H9 (cell line): ENCODE measurements around the gene WDR81. TPM values are rescaled to one million over a fixed set of nuclear protein-coding genes. Genes with fewer than 3 reads are reported as not detected.

ENCODE experiments used
- DNase-seq: peaks from one replicate; pipeline ENCODE4 v3.0.0-alpha.2; 2017
- H2AFZ ChIP-seq: one replicate; pipeline ENCODE4 v1.6.1; 2013; ENCODE audit warnings: mild to moderate bottlenecking, low read length, control low read depth, moderate library complexity
- H2AK5ac ChIP-seq: 2 replicates; pipeline ENCODE4 v1.6.1; 2013; ENCODE audit warnings: low read length, control low read depth, mixed read lengths; ENCODE audit not compliant: insufficient read length
- H2BK120ac ChIP-seq: one replicate; pipeline ENCODE4 v1.6.1; 2013; ENCODE audit warnings: low read depth, mild to moderate bottlenecking, low read length, control low read depth, inconsistent platforms; ENCODE audit not compliant: poor library complexity, severe bottlenecking
- H2BK12ac ChIP-seq: 2 replicates; pipeline ENCODE4 v1.6.1; 2013; ENCODE audit warnings: low read length, control low read depth, mixed read lengths, low read depth; ENCODE audit not compliant: insufficient read length
- H2BK15ac ChIP-seq: 2 replicates; pipeline ENCODE4 v1.6.1; 2013; ENCODE audit warnings: low read depth, low read length, control low read depth
- H2BK20ac ChIP-seq: one replicate; pipeline ENCODE4 v1.6.1; 2013; ENCODE audit warnings: low read depth, mild to moderate bottlenecking, low read length, control low read depth, inconsistent platforms; ENCODE audit not compliant: poor library complexity, severe bottlenecking
- H2BK5ac ChIP-seq: 2 replicates; pipeline ENCODE4 v1.6.1; 2013; ENCODE audit warnings: low read length, control low read depth, mixed read lengths; ENCODE audit not compliant: insufficient read length
- H3K14ac ChIP-seq: 2 replicates; pipeline ENCODE4 v1.6.1; 2013; ENCODE audit warnings: low read length, control low read depth; ENCODE audit not compliant: insufficient read depth
- H3K18ac ChIP-seq: 2 replicates; pipeline ENCODE4 v1.6.1; 2013; ENCODE audit warnings: low read depth, mild to moderate bottlenecking, mixed read lengths, low read length, control low read depth; ENCODE audit not compliant: insufficient read length
- H3K23ac ChIP-seq: 2 replicates; pipeline ENCODE4 v1.6.1; 2013; ENCODE audit warnings: low read length, control low read depth, mixed read lengths, low read depth; ENCODE audit not compliant: insufficient read length
- H3K23me2 ChIP-seq: 2 replicates; pipeline ENCODE4 v1.6.1; 2013; ENCODE audit warnings: low read depth, mild to moderate bottlenecking, mixed read lengths, low read length, control low read depth; ENCODE audit not compliant: insufficient read length, poor library complexity, severe bottlenecking
- H3K27ac ChIP-seq: 2 replicates; pipeline ENCODE4 v1.5.1; 2013; ENCODE audit warnings: low read length, control low read depth, mixed read lengths, low read depth; ENCODE audit not compliant: insufficient read length
- H3K27me3 ChIP-seq: 2 replicates; pipeline ENCODE4 v1.6.1; 2013; ENCODE audit warnings: low read length, control low read depth, inconsistent platforms; ENCODE audit not compliant: insufficient read depth
- H3K4ac ChIP-seq: 2 replicates; pipeline ENCODE4 v1.6.1; 2013; ENCODE audit warnings: low read depth, mild to moderate bottlenecking, control low read depth, inconsistent platforms, low read length, moderate library complexity
- H3K4me1 ChIP-seq: 2 replicates; pipeline ENCODE4 v1.6.1; 2013; ENCODE audit warnings: low read length, control low read depth, inconsistent platforms; ENCODE audit not compliant: insufficient read depth
- H3K4me2 ChIP-seq: 2 replicates; pipeline ENCODE4 v1.6.1; 2013; ENCODE audit warnings: low read length, control low read depth, mixed read lengths; ENCODE audit not compliant: insufficient read length, insufficient read depth
- H3K56ac ChIP-seq: 2 replicates; pipeline ENCODE4 v1.6.1; 2013; ENCODE audit warnings: low read depth, mild to moderate bottlenecking, mixed read lengths, low read length, control low read depth; ENCODE audit not compliant: insufficient read length
- H3K79me1 ChIP-seq: 2 replicates; pipeline ENCODE4 v1.6.1; 2013; ENCODE audit warnings: low read depth, mild to moderate bottlenecking, moderate library complexity, low read length, control low read depth, inconsistent platforms; ENCODE audit not compliant: insufficient read depth, poor library complexity, severe bottlenecking
- H3K79me2 ChIP-seq: 2 replicates; pipeline ENCODE4 v1.6.1; 2013; ENCODE audit warnings: low read length, control low read depth, inconsistent platforms; ENCODE audit not compliant: insufficient read depth
- H3K9ac ChIP-seq: 2 replicates; pipeline ENCODE4 v1.6.1; 2013; ENCODE audit warnings: low read length, control low read depth, mixed read lengths; ENCODE audit not compliant: insufficient read length; ENCODE audit errors: extremely low read depth
- H3K9me3 ChIP-seq: one replicate; pipeline ENCODE4 v1.6.1; 2013; ENCODE audit warnings: low read depth, low read length, inconsistent platforms; ENCODE audit not compliant: control insufficient read depth
- H3T11ph ChIP-seq: one replicate; pipeline ENCODE4 v1.6.1; 2013; ENCODE audit warnings: mild to moderate bottlenecking, low read length, control low read depth, inconsistent platforms
- H4K20me1 ChIP-seq: one replicate; pipeline ENCODE4 v1.6.1; 2013; ENCODE audit not compliant: control insufficient read depth, insufficient read length, insufficient read depth
- H4K5ac ChIP-seq: 2 replicates; pipeline ENCODE4 v1.6.1; 2013; ENCODE audit warnings: low read depth, mild to moderate bottlenecking, mixed read lengths, low read length, control low read depth; ENCODE audit not compliant: insufficient read length
- H4K8ac ChIP-seq: replicated peaks from 2 replicates; pipeline ENCODE4 v1.6.1; 2013; ENCODE audit warnings: low read length, control low read depth, mixed read lengths, low read depth; ENCODE audit not compliant: insufficient read length
- H4K91ac ChIP-seq: 2 replicates; pipeline ENCODE4 v1.6.1; 2013; ENCODE audit warnings: low read depth, mild to moderate bottlenecking, moderate library complexity, mixed read lengths, low read length, control low read depth; ENCODE audit not compliant: insufficient read length
- H3K27ac Mint-ChIP-seq, 3 experiments: 2 replicates in 2 of 3; 3 replicates in 1 of 3; pipeline ENCODE4 v1.8.0; 2020 to 2021; ENCODE audit warnings: mixed read lengths in 3 of 3, mild to moderate bottlenecking in 1 of 3, moderate library complexity in 1 of 3
- H3K27me3 Mint-ChIP-seq: 2 replicates; pipeline ENCODE4 v1.8.0; 2021; ENCODE audit warnings: low read depth, mild to moderate bottlenecking, moderate library complexity, mixed read lengths
- H3K36me3 Mint-ChIP-seq, 3 experiments: 2 replicates in 2 of 3; 3 replicates in 1 of 3; pipeline ENCODE4 v1.8.0; 2020 to 2021; ENCODE audit warnings: low read depth in 3 of 3, mixed read lengths in 3 of 3; ENCODE audit not compliant: insufficient read depth in 1 of 3
- H3K4me1 Mint-ChIP-seq, 2 experiments: 2 replicates each; pipeline ENCODE4 v1.8.0; 2020; ENCODE audit warnings: mixed read lengths in 2 of 2
- H3K4me3 Mint-ChIP-seq, 2 experiments: 2 replicates in 1 of 2; 3 replicates in 1 of 2; pipeline ENCODE4 v1.8.0; 2020 to 2021; ENCODE audit warnings: mild to moderate bottlenecking in 2 of 2, mixed read lengths in 2 of 2, moderate library complexity in 1 of 2
- H3K9me3 Mint-ChIP-seq, 2 experiments: 2 replicates in 1 of 2; 3 replicates in 1 of 2; pipeline ENCODE4 v1.8.0; 2020; ENCODE audit warnings: mild to moderate bottlenecking in 2 of 2, mixed read lengths in 2 of 2, moderate library complexity in 1 of 2
- WGBS: extraction: QIAGEN DNeasy Blood & Tissue Kit; methylation state at CpG from one replicate; pipeline ENCODE4 v1.1.7; 2013; ENCODE audit warnings: missing lambda C conversion rate, low lambda C conversion rate, mixed read lengths; ENCODE audit not compliant: insufficient read length; ENCODE audit errors: extremely low coverage; 5-methylcytosine and 5-hydroxymethylcytosine counted together
- total RNA-seq: library from RNA; stranded (reverse); gene quantifications from 2 replicates; pipeline ENCODE4 v1.2.1, GENCODE V29; 2021
- TF ChIP-seq, protein P1 (sequence below): fragments of 200-600 bp; sonication (generic); conservative IDR thresholded peaks from 3 replicates; pipeline ENCODE4 v1.8.0; 2021; ENCODE audit warnings: antibody characterized with exemption, mild to moderate bottlenecking

Gene WDR81
- total RNA-seq, 1 experiment from 2014 or later, result 20.2 TPM

DNA sequence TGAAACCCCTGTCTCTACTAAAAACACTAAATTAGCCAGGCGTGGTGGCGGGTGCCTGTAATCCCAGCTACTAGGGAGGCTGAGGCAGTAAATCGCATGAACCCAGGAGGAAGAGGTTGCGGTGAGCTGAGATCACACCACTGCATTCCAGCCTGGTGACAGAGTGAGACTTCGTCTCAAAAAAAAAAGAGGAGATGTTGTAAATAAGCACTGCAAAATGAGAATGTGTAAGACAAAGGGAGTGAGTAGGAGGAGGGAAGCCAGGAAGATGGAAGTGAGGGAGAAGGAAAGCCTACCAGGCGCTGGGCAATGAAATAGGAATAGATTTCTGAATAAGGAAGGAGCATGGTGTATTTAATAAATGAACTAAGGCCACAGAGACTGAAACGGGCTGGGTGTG, 31.2 kb upstream of the WDR81 start:
- H3K56ac ChIP-seq, result no peak overlapping the region
- H3K4me1 ChIP-seq, result no peaks in the 10 kb centered on the region
- H3K23ac ChIP-seq, result no peak overlapping the region
- H2BK120ac ChIP-seq, result no peak overlapping the region
- H3T11ph ChIP-seq, result no peak overlapping the region
- no peak overlapping the region for H3K4ac ChIP-seq
- Mint-ChIP-seq H3K9me3 (peaks cover 22 to 28% of the 10 kb centered on the region in 2 experiments), H3K27me3 (peaks cover 2% of the 10 kb centered on the region), H3K4me3 (no peak overlapping the region; a peak in 1 of 5 replicates), H3K36me3 (peaks cover 4 to 9% (median 5%) of the 10 kb centered on the region in 3 experiments; a peak in 6 of 7 replicates), H3K27ac (no peak overlapping the region), H3K4me1 (no peaks in the 10 kb centered on the region)
- WGBS, result no CpG with 5 or more reads among the region's 7 CpGs
- no peak overlapping the region for H2AFZ ChIP-seq
- no peak overlapping the region for H2BK20ac ChIP-seq
- H3K4me2 ChIP-seq, result no peak overlapping the region
- H2BK5ac ChIP-seq, result no peak overlapping the region
- no peaks in the 10 kb centered on the region for H3K27me3 ChIP-seq
- no peak overlapping the region for H2BK12ac ChIP-seq
- no peak overlapping the region for H3K18ac ChIP-seq
- H4K5ac ChIP-seq, result no peak overlapping the region
- H4K20me1 ChIP-seq, result no peaks in the 10 kb centered on the region
- H3K23me2 ChIP-seq, result no peaks in the 10 kb centered on the region
- H3K9me3 ChIP-seq, result no peaks in the 10 kb centered on the region
- no peak overlapping the region for H4K91ac ChIP-seq
- TF ChIP-seq, protein P1, sequence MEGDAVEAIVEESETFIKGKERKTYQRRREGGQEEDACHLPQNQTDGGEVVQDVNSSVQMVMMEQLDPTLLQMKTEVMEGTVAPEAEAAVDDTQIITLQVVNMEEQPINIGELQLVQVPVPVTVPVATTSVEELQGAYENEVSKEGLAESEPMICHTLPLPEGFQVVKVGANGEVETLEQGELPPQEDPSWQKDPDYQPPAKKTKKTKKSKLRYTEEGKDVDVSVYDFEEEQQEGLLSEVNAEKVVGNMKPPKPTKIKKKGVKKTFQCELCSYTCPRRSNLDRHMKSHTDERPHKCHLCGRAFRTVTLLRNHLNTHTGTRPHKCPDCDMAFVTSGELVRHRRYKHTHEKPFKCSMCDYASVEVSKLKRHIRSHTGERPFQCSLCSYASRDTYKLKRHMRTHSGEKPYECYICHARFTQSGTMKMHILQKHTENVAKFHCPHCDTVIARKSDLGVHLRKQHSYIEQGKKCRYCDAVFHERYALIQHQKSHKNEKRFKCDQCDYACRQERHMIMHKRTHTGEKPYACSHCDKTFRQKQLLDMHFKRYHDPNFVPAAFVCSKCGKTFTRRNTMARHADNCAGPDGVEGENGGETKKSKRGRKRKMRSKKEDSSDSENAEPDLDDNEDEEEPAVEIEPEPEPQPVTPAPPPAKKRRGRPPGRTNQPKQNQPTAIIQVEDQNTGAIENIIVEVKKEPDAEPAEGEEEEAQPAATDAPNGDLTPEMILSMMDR, result no peak
- H3K27ac ChIP-seq, result no peak overlapping the region
- H4K8ac ChIP-seq, result no peak overlapping the region
- no peaks in the 10 kb centered on the region for H3K79me1 ChIP-seq
- H3K14ac ChIP-seq, result no peak overlapping the region
- H3K9ac ChIP-seq, result no peak overlapping the region
- H3K79me2 ChIP-seq, result no peaks in the 10 kb centered on the region
- no peak overlapping the region for H2BK15ac ChIP-seq
- H2AK5ac ChIP-seq, result no peak overlapping the region
- no peak for DNase-seq
